Osteocyte (in vitro differentiated cells): ENCODE results near the gene DCAF15. TPM values are rescaled to one million over a fixed set of nuclear protein-coding genes. Genes with fewer than 3 reads are reported as not detected.

Experiments used
- DNase-seq: peaks from one replicate; pipeline ENCODE4 v3.0.0; 2021; ENCODE audit warnings: mixed read lengths; ENCODE audit not compliant: unreplicated experiment; ENCODE audit errors: extremely low spot score
- H3K27ac Mint-ChIP-seq: one replicate; pipeline ENCODE4 v1.8.0; 2021; ENCODE audit warnings: mild to moderate bottlenecking, mixed read lengths; ENCODE audit not compliant: unreplicated experiment
- H3K27me3 Mint-ChIP-seq: one replicate; pipeline ENCODE4 v1.8.0; 2021; ENCODE audit warnings: mixed read lengths; ENCODE audit not compliant: unreplicated experiment
- H3K36me3 Mint-ChIP-seq: one replicate; pipeline ENCODE4 v1.8.0; 2021; ENCODE audit warnings: mixed read lengths; ENCODE audit not compliant: unreplicated experiment
- H3K4me1 Mint-ChIP-seq: one replicate; pipeline ENCODE4 v1.8.0; 2021; ENCODE audit warnings: mixed read lengths; ENCODE audit not compliant: unreplicated experiment
- H3K4me3 Mint-ChIP-seq: one replicate; pipeline ENCODE4 v1.8.0; 2021; ENCODE audit warnings: mild to moderate bottlenecking, moderate library complexity, mixed read lengths; ENCODE audit not compliant: unreplicated experiment
- H3K9me3 Mint-ChIP-seq: one replicate; pipeline ENCODE4 v1.8.0; 2021; ENCODE audit warnings: mixed read lengths; ENCODE audit not compliant: unreplicated experiment
- total RNA-seq: library from RNA; stranded (reverse); gene quantifications from 2 replicates; pipeline ENCODE4 v1.2.1, GENCODE V29; 2021
- TF ChIP-seq, protein P1 (sequence below): fragments of 200-600 bp; sonication (generic); IDR thresholded peaks from 2 replicates; pipeline ENCODE4 v1.5.0; 2021; ENCODE audit warnings: antibody characterized with exemption, mild to moderate bottlenecking, moderate library complexity

DCAF15 gene
- total RNA-seq, 1 donor from 2014 or later = 29.3 TPM

DNA sequence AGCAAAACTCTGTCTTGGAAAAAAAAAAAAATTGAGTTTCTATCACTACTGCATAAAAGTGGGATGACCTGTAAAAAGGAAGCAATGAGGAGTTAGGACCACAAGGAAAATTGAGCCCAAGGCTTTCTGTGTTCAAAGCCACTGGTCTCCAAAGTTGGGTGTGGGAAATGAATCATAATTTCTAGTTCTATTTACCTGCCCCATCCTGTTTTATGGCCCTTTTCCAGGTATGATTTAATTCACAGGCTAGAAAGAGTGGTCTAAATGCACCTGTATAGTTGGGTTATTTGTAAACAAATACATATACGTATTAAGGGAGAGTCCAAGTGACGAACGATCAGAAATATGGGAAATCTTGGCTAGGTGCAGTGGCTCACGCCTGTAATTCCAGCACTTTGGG lies 5.9 kb upstream of the DCAF15 start:
- no peaks in the 10 kb centered on the region for H3K4me1 Mint-ChIP-seq
- no peak overlapping the region for H3K27ac Mint-ChIP-seq
- H3K4me3 Mint-ChIP-seq = no peak overlapping the region
- H3K36me3 Mint-ChIP-seq = no peaks in the 10 kb centered on the region
- TF ChIP-seq, protein P1, sequence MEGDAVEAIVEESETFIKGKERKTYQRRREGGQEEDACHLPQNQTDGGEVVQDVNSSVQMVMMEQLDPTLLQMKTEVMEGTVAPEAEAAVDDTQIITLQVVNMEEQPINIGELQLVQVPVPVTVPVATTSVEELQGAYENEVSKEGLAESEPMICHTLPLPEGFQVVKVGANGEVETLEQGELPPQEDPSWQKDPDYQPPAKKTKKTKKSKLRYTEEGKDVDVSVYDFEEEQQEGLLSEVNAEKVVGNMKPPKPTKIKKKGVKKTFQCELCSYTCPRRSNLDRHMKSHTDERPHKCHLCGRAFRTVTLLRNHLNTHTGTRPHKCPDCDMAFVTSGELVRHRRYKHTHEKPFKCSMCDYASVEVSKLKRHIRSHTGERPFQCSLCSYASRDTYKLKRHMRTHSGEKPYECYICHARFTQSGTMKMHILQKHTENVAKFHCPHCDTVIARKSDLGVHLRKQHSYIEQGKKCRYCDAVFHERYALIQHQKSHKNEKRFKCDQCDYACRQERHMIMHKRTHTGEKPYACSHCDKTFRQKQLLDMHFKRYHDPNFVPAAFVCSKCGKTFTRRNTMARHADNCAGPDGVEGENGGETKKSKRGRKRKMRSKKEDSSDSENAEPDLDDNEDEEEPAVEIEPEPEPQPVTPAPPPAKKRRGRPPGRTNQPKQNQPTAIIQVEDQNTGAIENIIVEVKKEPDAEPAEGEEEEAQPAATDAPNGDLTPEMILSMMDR = no peak
- H3K9me3 Mint-ChIP-seq = no peaks in the 10 kb centered on the region
- DNase-seq = no peak
- H3K27me3 Mint-ChIP-seq = no peaks in the 10 kb centered on the region

DNA sequence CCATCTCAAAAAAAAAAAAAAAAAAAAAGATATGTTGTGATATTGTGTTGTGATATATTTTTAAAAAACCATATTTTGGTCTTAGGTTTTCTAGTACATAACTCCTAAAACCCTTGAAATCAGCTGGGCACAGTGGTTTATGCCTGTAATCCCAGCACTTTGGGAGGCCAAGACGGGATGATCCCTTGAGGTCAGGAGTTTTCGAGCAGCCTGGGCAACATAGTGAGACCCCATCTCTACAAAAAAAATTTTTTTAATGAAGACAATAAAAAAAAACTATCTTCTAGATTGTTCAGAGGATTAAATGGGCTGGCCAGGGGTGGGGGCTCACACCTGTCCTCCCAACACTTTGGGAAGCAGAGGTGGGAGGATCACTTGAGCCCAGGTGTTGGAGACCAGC lies 1.3 kb upstream of the DCAF15 start:
- DNase-seq = no peak
- Mint-ChIP-seq H3K9me3 (no peaks in the 10 kb centered on the region), H3K27me3 (no peaks in the 10 kb centered on the region), H3K4me3 (no peak overlapping the region), H3K27ac (no peak overlapping the region), H3K36me3 (peaks cover 3% of the 10 kb centered on the region), H3K4me1 (peaks cover 11% of the 10 kb centered on the region)
- TF ChIP-seq, protein P1 = no peak

DNA sequence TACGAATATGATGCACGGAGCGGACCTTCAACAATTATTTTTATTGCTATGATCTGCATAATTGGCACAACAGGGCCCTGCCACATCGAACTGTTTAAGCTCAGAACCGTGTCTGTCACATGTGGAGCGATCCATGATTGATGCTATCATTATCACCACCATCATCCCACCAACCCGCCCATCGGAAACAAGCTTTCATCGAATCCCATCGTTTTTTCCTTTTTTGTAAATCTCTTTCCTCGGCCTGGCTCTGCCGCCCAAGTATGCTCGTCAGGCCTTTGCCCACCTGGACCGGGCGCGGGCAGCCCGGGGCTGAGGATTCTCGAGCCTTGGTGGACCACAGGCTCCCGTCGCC lies 533 bp upstream of the DCAF15 start:
- Mint-ChIP-seq H3K27ac (peak overlapping the region; percentile 78), H3K4me1 (peaks cover 11% of the 10 kb centered on the region), H3K4me3 (peak overlapping the region; percentile 93), H3K36me3 (peaks cover 6% of the 10 kb centered on the region), H3K9me3 (no peaks in the 10 kb centered on the region), H3K27me3 (no peaks in the 10 kb centered on the region)
- TF ChIP-seq, protein P1 = no peak
- DNase-seq = no peak

DNA sequence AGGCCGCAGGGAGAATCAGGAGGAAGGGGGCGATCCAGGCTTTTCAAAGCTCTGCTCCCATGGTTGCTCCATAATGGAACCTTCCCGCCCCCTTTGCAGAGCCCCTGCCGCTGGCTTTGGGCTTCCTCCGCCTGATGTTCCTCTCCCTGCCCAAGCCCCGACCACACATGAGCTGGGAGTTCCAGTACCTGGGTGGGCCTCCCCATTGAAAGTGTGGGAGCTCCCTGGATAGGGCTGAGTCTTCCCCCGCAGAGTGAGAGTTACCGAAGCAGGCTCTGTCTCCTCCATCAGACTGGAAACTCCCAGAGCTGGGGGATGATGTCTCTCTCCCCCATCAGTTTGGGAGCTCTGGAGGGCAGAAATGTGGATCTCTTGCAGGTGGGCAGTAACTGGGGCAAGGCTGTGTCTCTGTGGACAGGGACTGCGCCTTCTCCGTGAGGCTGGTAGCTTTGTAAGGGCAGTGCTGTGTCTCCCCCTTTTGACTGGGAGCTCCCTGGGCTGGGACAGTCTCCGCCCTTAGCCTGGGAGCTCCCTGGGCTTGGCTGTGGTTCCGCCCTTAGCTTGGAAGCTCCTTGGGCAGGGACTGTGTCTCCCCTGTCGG lies 722 bp downstream of the DCAF15 start:
- TF ChIP-seq, protein P1 = peak; percentile 21

DNA sequence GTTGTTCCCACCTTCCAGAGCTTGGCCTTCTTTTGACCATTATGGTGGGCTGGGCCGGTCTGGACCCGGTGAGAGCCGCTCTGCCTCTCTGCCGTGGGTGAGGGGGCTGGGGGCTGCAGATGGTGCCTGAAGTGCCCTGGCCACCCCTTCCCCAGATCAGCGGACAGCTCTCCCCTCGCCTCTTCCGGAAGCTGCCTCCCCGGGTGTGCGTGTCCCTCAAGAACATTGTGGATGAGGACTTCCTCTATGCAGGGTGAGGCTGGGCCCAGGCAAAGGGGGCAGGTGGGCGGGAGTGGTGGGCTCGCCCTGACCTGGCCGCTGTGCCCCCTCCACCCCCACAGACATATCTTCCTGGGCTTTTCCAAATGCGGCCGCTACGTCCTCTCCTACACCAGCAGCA lies 1.9 kb downstream of the DCAF15 start:
- no peak overlapping the region for H3K27ac Mint-ChIP-seq
- H3K27me3 Mint-ChIP-seq = no peaks in the 10 kb centered on the region
- H3K4me1 Mint-ChIP-seq = peaks cover 11% of the 10 kb centered on the region
- peak overlapping the region; percentile 93 for H3K4me3 Mint-ChIP-seq
- no peak for DNase-seq
- no peaks in the 10 kb centered on the region for H3K9me3 Mint-ChIP-seq
- H3K36me3 Mint-ChIP-seq = peaks cover 6% of the 10 kb centered on the region
- TF ChIP-seq, protein P1 = no peak

More for the DNA sequence above, 722 bp downstream of the DCAF15 start:
- peak overlapping the region; percentile 64 for H3K27ac Mint-ChIP-seq
- H3K9me3 Mint-ChIP-seq = no peaks in the 10 kb centered on the region
- peaks cover 11% of the 10 kb centered on the region for H3K4me1 Mint-ChIP-seq
- H3K4me3 Mint-ChIP-seq = peak overlapping the region; percentile 93
- H3K36me3 Mint-ChIP-seq = peaks cover 6% of the 10 kb centered on the region
- no peak for DNase-seq
- no peaks in the 10 kb centered on the region for H3K27me3 Mint-ChIP-seq
